Mesothelial cell of epicardium (in vitro differentiated cells): ENCODE measurements around the gene PRUNE2. TPM values are rescaled to one million over a fixed set of nuclear protein-coding genes. Genes with fewer than 3 reads are reported as not detected.

Experiments
- DNase-seq, 2 experiments: peaks; one replicate each; pipeline ENCODE4 v3.0.0; 2021; ENCODE audit warnings: low spot score in 2 of 2; ENCODE audit not compliant: unreplicated experiment in 2 of 2
- H3K27ac Mint-ChIP-seq: 2 replicates; pipeline ENCODE4 v1.8.0; 2021; ENCODE audit warnings: mixed read lengths
- H3K27me3 Mint-ChIP-seq: 2 replicates; pipeline ENCODE4 v1.8.0; 2021; ENCODE audit warnings: low read depth, mixed read lengths
- H3K36me3 Mint-ChIP-seq: 2 replicates; pipeline ENCODE4 v1.8.0; 2021; ENCODE audit warnings: mixed read lengths
- H3K4me1 Mint-ChIP-seq: 2 replicates; pipeline ENCODE4 v1.8.0; 2021; ENCODE audit warnings: mixed read lengths
- H3K4me3 Mint-ChIP-seq: 2 replicates; pipeline ENCODE4 v1.8.0; 2021; ENCODE audit warnings: mild to moderate bottlenecking, moderate library complexity, mixed read lengths
- H3K9me3 Mint-ChIP-seq: 2 replicates; pipeline ENCODE4 v1.8.0; 2021; ENCODE audit warnings: mixed read lengths
- total RNA-seq: library from RNA; stranded (reverse); gene quantifications from 3 replicates; pipeline ENCODE4 v1.2.1, GENCODE V29; 2021
- TF ChIP-seq, protein P1 (sequence below): fragments of 200-600 bp; sonication (generic); IDR thresholded peaks from one replicate; pipeline ENCODE4 v1.5.0; 2021; ENCODE audit warnings: antibody characterized with exemption; ENCODE audit not compliant: unreplicated experiment

PRUNE2 gene
- total RNA-seq, 1 donor from 2014 or later: 3.4 TPM

DNA sequence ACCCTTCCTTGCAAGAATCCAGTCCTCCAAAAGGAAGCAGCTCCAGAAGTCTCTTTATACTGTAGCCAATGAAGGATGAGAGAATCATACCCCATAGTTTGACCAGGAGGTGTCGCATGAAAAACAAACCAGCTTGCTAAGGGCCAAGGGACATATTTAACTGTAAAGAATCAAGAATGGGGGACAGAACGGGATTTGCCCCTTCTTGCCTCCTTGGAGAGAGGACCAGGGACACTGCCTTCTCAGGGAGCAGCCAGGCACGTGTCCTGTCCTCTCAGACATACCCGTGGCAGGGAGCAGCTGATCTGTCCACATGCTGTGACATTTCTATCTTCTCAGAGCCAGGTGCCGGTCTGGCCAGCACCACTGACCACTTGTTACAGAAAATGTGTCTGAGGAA, 11.7 kb downstream of the PRUNE2 start:
- peaks cover 58% of the 10 kb centered on the region for H3K27me3 Mint-ChIP-seq

DNA sequence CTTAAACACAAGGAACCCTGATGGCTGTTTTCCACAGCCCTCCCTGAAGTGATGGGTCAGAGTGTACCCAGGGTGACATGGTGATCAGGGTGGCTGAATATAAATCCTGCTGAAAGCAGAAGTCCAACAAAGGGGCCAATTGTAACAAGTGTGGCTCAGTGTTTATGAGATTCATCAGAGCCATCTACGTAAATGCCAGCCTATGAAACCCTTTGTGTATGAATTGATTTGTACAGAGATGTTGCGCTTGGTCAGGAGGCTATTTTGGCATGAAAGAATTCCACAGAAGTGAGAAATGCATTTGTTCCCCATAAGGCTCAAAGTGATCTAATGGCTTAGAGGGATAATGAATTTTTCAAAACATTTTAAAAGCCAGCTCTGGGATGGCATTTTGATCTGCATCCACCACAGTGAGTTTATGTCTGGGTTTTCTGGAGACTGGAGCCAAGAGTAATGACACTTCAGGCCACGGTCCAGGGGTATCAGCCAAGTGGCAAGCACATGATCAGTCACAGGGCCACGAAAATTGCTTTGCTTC, 12.4 kb downstream of the PRUNE2 start:
- no peak for DNase-seq
- Mint-ChIP-seq H3K27ac (no peak overlapping the region), H3K27me3 (peaks cover 51% of the 10 kb centered on the region), H3K4me3 (no peak overlapping the region), H3K4me1 (no peaks in the 10 kb centered on the region), H3K9me3 (no peaks in the 10 kb centered on the region), H3K36me3 (no peaks in the 10 kb centered on the region)
- TF ChIP-seq, protein P1, sequence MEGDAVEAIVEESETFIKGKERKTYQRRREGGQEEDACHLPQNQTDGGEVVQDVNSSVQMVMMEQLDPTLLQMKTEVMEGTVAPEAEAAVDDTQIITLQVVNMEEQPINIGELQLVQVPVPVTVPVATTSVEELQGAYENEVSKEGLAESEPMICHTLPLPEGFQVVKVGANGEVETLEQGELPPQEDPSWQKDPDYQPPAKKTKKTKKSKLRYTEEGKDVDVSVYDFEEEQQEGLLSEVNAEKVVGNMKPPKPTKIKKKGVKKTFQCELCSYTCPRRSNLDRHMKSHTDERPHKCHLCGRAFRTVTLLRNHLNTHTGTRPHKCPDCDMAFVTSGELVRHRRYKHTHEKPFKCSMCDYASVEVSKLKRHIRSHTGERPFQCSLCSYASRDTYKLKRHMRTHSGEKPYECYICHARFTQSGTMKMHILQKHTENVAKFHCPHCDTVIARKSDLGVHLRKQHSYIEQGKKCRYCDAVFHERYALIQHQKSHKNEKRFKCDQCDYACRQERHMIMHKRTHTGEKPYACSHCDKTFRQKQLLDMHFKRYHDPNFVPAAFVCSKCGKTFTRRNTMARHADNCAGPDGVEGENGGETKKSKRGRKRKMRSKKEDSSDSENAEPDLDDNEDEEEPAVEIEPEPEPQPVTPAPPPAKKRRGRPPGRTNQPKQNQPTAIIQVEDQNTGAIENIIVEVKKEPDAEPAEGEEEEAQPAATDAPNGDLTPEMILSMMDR: no peak

More for the DNA sequence above, 11.7 kb downstream of the PRUNE2 start:
- no peak for DNase-seq
- no peaks in the 10 kb centered on the region for H3K9me3 Mint-ChIP-seq
- H3K36me3 Mint-ChIP-seq: no peaks in the 10 kb centered on the region
- no peaks in the 10 kb centered on the region for H3K4me1 Mint-ChIP-seq
- no peak overlapping the region for H3K27ac Mint-ChIP-seq
- TF ChIP-seq, protein P1: no peak
- H3K4me3 Mint-ChIP-seq: no peak overlapping the region

DNA sequence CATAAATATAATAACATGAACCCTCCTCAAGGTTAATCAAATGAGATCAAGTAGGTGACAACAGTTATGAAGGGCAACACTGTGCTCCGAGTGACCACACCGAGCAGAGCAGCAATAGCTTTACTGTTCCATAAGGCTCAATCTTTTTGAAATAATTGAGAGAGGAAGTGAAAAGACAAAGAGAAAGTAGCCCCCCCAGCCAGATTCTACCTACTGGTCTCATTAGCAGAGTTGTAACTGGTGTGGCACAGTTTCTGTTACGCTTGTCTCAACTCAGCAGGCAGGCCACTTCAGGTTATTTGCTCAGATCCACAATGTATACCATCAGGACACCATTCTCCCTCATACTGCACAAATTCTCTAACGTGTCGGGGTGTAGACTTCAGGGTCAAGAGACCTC, 14.0 kb downstream of the PRUNE2 start:
- H3K27ac Mint-ChIP-seq: no peak overlapping the region
- no peaks in the 10 kb centered on the region for H3K9me3 Mint-ChIP-seq
- H3K36me3 Mint-ChIP-seq: no peaks in the 10 kb centered on the region
- TF ChIP-seq, protein P1: no peak
- no peaks in the 10 kb centered on the region for H3K4me1 Mint-ChIP-seq
- H3K27me3 Mint-ChIP-seq: peaks cover 41% of the 10 kb centered on the region
- DNase-seq: no peak
- H3K4me3 Mint-ChIP-seq: no peak overlapping the region

DNA sequence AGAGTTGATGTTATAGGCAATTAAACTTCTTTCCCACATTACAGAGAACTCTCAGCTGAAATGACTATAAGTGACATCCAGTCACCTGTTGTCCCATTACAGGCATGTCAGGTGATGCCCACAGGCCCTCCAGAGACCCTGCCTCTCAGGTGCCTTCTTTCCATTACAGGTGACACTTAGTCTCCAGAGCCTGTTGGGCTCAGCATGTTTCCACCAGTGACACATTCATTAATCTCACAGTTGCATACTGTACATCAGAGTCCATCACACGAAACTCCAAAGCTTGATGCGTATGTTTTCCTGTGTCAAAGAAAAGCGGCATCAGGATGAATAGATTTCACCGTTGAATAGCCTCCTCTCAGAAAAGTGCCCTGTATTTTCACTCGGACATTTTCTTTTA, 14.6 kb downstream of the PRUNE2 start:
- H3K27me3 Mint-ChIP-seq: peaks cover 36% of the 10 kb centered on the region
- no peak overlapping the region for H3K4me3 Mint-ChIP-seq
- no peak overlapping the region for H3K27ac Mint-ChIP-seq
- no peaks in the 10 kb centered on the region for H3K36me3 Mint-ChIP-seq
- no peak for DNase-seq
- no peaks in the 10 kb centered on the region for H3K4me1 Mint-ChIP-seq
- H3K9me3 Mint-ChIP-seq: no peaks in the 10 kb centered on the region
- TF ChIP-seq, protein P1: no peak

DNA sequence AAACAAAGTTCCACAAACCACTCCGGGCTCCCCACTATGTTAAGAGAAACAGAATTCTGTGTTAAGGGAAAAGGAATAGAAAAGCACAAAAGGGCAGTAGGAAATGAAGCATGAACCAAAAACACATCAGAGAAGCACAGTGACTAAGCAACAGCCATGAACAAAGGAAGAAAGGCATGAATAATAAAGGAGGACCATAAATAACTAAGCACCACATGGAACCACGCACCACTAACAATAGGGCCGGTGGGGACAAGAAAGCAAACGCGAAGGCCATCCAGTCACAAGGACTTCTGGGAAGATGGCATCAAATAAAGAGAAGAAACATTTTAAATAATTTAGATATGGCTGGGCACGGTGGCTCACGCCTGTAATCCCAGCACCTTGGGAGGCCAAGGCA, 18.0 kb downstream of the PRUNE2 start:
- H3K27me3 Mint-ChIP-seq: peaks cover 17% of the 10 kb centered on the region
- no peak for DNase-seq
- H3K36me3 Mint-ChIP-seq: no peaks in the 10 kb centered on the region
- TF ChIP-seq, protein P1: no peak
- no peak overlapping the region for H3K27ac Mint-ChIP-seq
- H3K4me3 Mint-ChIP-seq: no peak overlapping the region
- no peaks in the 10 kb centered on the region for H3K4me1 Mint-ChIP-seq
- no peaks in the 10 kb centered on the region for H3K9me3 Mint-ChIP-seq
